Measurements from ENCODE around the gene APOBEC2.

Gene APOBEC2

GRCh38 chr6:41038205-41038604, 14.8 kb upstream of the APOBEC2 start:
- DNase-seq = no peak

DNA sequence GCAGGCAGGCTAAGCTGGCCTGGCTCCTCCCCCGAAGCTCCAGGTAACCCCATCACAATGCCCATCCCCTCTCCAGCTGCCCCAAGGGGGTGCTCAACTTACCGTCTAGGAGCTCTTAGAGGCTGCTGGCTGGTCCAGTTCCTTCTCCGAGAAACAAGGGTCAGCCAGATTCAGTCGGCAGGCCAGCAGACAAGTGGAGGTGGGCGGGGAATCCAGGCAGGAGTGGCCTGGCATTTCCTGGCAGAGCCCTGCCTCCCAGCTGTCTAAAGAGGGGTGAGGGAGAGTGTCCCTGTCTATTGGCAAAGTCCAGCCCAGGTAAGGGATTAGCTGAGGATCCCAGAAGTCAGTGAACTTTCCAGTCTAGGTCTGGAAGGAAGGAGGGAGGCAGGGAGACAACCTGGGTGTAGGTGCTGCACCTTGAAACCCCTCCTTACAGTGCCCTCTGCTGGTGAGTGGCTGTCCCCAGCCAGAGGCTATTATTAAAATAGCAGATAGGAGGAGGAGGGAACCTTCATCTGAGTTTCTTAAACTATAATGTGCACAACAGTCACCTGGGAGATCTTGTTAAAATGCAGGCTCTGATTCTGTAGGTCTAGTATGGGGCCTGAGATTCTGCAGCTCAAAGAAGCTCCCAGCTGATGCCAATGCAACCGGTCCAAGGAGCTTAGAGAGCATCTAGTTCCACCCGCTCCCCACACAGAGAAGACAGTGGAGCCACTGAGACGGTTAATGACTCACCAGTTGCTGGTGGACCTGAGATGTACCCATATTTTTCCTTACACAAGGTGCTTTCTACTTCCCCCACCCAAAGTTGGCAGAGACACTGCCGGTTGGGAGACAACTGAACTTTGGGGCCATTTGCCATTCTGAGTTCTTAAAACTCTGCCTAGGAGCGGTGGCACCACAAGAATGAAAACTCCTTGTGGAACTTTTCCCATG, 13.7 kb upstream of the APOBEC2 start, which contains the start of gene UNC5CL:
Gene UNC5CL, minus strand, starts transcription at position 162 of the 939 bp plus-strand sequence. CDS start 4,147 bp downstream, outside the sequence.
- peak; percentile 74 for DNase-seq

DNA sequence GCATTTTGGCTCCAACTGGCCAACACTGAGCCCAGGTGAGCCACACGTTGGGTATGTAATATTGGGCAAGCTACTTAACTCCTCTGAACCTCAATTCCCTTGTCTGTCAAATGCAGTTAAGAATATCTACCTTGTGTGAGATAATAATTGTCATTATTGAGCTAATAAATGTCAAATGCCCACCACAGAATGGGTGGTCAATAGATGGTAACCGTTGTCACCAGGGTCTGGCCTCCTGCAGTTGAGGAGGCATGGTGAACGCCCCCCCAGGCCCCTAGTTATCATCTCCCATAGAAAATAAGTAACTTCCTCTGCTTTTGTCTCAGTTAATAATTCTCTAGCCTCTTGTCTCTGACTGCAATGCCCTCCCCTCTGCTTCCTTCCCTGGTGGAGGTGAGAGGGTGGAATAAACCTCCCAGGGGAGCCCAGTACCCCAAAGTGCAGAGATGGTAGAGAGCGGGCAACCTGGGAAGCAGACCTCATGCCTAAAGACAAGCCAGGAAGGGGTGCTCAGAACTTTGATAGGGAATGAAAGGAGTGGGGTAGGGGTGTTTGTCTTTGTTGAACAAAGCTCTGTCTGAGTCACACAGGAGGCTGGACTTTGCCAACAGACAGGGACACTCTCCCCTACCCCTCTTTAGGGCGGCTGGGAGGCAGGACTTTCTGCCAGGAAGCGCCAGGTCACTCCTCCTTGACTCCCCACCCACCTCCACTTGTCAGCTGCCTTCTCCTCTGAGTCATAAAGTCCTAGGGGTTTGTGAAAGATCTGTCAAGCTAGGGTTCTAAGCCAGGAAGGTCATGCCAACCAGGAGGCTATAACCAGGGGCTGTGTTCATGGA, 12.7 kb upstream of the APOBEC2 start:
- peak; percentile 62 for DNase-seq

DNA sequence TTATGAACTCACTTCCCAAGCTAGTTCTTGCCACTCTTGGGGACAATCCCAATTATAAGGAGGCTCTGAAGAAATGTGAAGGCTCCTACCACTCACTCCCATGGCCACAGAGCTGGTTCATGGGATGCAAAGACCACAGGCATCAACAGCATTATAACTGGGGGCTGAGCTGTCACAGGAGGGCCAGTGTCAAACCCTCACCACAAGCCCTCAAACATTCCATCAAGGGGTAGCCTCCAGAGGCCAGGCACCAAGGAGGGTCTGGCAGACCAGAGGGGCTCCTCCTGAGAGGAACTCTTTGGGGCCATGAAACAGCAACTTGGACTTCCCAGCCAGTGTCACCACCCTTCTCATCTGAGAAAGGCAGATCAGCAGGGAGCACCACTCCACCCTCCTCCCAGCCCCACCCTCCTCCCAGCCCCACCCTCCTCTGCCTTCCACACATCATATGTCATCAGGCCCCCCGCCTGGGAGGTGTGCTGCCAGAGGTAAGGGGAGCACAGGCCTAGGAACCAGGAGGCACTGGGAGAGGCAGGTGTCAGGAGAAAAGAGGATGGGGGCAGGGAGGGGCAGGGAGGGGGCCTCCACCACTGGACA, 12.0 kb upstream of the APOBEC2 start:
- DNase-seq = peak; percentile 28

DNA sequence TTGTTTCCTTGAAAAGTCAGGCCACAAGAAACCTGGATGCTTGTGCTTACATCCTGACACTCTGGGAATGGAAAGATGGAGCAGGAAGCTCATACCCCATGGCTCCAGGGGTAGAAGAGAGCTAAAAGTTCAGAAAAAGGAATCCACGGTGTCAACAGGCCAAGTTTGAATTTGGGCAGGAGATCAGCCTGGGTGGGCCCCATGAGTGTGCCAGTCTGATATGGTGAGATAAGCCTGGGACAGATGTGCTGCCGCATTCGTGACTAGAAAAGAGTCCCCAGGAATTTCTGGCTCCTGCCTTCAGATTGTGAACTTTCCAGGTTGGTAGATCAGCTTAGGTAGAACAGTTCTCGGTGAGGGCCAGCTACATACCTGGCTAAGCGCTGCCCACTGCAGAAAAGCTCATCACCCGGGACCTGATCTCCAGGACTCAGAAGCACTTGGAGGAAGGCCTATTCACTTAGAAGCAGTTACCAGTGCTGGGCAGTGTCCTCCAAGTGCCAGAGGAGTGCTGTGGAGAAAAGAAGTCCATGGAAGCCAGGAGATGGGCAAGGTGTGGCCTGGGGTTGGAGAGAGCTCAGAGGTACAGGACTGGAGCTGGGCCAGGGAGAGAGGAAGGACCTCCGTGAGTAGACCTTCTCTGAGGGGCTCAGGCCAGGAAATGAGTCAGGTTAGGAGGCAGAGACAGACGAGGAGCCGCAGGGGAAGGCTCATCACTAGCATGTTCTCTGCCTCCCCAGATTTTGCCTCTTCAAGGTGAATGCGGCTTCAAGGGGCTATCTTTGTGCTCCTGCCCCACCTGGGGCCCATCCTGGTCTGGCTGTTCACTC, 10.6 kb upstream of the APOBEC2 start, which contains the start of gene TSPO2:
Gene TSPO2, plus strand, starts transcription at position 242 of the 830 bp plus-strand sequence. Its CDS starts 519 bp downstream, at position 761.
- peak; percentile 76 for DNase-seq

GRCh38 chr6:41043151-41043550, 9.9 kb upstream of the APOBEC2 start:
- DNase-seq = no peak

- DNase-seq = no peak
Observed at GRCh38 chr6:41045664-41046063, 7.3 kb upstream of the APOBEC2 start.

GRCh38 chr6:41046084-41046483, 6.9 kb upstream of the APOBEC2 start:
- DNase-seq = no peak

GRCh38 chr6:41047306-41047705, 5.7 kb upstream of the APOBEC2 start:
- no peak for DNase-seq

DNA sequence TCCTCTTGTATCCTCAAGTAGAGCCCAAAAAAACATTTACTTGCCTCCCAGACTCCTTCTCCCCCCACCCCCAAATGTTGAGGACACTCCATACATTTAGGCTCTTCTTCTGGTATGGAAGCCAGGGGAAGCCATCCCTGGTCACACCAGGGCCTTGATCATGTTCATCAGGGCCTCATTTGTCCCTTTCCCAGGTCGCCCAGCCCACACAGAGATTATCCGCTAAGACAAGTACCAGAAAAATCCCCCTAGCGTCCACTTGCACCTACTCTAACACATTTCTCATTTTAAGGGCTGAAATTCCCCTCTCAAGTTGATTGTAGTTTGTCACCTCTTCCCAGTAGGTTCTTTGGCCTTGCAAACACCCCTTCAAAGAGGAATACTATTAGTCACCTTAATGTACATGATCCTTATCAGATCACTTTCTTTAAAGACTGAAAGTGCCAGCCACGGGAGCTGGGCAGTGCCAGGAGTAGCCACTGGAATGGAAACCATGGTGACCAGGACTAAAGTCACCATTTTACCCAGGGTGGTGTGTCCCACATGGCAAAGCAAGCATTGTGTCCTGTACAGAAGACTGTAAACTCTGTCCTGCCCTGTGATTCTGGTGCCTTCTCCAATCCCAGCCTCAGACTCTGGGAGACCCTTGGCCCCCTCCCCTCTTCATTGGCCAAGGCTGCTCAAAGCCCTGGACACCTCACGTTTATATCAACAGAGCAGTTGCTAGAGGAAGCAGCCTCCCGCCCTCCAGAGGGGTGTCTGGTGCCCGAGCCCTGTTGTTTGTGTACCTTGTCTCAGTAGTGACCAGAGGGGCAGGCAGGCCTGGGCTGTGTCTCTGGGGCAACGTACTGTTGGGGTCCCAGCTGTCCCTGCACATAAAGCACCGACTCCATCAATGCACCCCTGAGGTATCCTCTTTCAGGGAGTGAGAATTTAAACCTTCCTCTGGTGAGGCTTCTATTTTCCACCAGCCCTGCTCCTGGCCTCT, 5.0 kb upstream of the APOBEC2 start:
- DNase-seq = no peak

DNA sequence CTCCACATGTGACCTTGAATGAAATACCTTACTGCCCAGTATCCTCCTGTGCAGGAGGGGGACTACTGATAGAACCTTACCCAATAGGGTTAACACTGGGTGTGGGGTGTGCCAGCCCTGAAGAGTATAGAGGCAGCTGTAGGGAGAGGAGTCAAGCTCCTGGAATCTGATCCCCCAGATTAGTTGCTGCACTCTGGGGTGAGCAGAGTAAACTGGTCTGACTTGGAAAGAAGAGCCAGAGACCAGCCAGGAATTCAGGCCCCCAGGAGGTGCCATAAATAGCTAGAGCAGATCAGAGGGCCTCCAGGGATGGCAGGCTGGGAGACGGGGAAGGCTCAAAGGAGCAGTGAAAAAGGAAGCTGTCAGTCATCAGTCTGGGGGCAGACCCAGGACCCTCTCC, 3.5 kb upstream of the APOBEC2 start:
- no peak for DNase-seq

DNA sequence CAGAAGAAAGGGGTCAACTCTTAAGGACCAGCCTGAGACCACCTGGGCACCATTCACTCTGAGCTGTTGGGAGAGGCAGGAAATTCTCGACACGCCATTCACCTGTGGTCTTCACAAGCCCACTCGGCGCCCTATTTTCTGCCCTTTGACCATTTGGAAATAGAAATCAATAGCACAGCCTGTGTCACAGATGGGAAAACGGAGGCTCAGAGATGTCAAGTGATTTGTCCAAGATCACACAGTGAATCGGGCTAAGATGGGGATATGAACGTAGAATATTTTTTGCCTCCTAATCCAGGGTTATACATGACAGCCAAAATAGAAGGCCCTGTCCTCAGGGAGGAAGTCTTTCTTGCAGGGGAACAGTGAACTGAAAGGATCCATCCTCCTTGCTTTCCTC, 3.0 kb upstream of the APOBEC2 start:
- no peak for DNase-seq

- DNase-seq = peak; percentile 23
Observed at GRCh38 chr6:41050536-41050935, 2.5 kb upstream of the APOBEC2 start.

GRCh38 chr6:41051873-41052272, 1.1 kb upstream of the APOBEC2 start:
- peak; percentile 71 for DNase-seq

- DNase-seq = no peak
Observed at GRCh38 chr6:41054511-41054910, 1.5 kb downstream of the APOBEC2 start.

DNA sequence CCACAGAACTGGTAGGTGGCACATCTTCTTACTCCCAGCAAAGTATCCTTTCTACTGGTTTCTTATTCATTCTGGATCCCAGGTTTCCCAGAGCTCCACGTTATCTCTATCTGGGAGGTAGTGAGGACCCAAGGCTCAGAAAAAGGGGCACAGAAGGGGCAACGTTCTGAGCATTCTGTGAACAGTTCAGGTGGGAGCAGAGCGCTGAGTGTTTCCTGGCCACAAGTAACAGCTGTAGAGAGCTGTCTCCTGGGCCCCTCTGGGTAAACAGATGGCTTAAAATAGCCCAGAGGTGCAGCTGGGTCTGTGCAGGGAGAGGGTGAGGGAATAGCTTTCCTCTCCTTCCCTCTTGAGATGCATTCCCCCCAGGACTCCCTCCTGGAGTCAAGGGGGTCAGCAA, 2.1 kb downstream of the APOBEC2 start:
- DNase-seq = no peak

GRCh38 chr6:41056768-41057490, 3.9 kb downstream of the APOBEC2 start:
- DNase-seq = no peak

DNA sequence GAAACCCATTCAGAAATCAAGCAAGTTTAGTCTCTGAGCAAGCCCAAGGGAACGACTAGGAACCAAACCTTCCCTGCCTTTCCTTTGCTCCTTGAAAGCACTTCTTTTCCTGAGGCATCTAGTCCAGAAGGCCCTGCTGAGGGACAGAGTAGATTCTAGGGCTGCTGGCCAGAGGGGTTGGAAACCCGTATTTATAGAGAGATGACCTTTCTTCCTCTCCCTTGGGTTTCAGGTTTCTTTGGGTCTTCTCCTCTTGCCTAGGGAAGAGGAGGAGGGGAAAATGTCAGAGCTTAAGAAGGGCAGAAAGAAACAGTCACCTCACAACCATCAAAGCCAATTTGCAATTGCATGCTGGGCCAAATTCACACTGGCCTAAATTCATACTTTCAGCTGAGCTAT, 5.8 kb downstream of the APOBEC2 start:
- DNase-seq = no peak

DNA sequence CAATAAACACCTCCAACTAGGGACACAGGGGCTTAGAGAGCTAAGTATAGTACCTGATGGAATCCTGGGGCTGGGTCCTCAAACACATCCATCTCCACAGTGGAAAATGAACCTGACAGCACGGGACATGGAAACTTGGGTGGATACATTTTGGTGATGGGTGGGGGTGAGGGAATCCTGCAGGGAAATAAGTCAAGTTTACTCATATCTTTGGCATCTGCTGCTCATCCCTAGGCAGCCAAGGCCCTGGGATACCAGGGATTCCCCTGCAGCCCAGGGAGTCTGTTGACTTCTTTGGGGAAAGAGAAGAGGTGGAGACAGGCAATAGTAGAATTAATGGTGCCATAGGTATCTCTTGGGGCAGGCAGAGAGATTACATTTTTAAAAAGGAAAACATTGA, 6.6 kb downstream of the APOBEC2 start:
- DNase-seq = no peak

DNA sequence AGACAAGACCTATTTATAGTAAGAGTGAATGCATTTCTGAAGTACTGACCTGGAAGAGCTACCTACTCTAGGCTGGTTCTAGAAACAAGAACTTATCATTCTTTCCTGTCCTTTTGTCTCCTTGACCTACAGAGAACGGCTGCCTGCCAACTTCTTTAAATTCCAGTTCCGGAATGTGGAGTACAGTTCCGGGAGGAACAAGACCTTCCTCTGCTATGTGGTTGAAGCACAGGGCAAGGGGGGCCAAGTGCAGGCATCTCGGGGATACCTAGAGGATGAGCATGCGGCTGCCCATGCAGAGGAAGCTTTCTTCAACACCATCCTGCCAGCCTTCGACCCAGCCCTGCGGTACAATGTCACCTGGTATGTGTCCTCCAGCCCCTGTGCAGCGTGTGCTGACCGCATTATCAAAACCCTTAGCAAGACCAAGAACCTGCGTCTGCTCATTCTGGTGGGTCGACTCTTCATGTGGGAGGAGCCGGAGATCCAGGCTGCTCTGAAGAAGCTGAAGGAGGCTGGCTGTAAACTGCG, 8.3 kb downstream of the APOBEC2 start:
- no peak for DNase-seq

Data from hematopoietic multipotent progenitor cell treated with erythropoietin and hydrocortisone succinate and interleukin-3 and kit ligand, for 4 days (in vitro differentiated cells).